ENCODE data around the gene AGPAT4.

DNA sequence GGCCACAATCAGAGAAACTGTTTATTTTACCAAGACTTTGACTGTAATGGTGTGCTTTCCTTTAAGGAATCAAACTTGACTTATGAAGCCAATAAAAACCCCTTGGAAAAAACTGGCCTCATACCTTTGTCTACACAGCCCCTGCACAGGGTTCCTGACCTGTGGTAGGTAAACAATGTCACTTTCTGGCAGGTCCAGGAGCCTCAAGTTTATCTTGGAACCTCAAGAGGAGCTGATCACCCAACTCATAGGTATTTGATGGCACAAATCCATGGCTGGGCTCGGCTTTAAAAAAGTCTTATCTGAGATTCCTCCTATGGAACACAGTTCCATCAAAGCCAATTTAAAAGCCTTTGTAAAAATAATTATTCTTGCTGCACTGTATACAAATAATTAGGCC is 61.0 kb downstream of the AGPAT4 start:
- no peak for TF ChIP-seq POLR2A (IDR thresholded peaks at IDR 0.05)
- TF ChIP-seq, protein P1, sequence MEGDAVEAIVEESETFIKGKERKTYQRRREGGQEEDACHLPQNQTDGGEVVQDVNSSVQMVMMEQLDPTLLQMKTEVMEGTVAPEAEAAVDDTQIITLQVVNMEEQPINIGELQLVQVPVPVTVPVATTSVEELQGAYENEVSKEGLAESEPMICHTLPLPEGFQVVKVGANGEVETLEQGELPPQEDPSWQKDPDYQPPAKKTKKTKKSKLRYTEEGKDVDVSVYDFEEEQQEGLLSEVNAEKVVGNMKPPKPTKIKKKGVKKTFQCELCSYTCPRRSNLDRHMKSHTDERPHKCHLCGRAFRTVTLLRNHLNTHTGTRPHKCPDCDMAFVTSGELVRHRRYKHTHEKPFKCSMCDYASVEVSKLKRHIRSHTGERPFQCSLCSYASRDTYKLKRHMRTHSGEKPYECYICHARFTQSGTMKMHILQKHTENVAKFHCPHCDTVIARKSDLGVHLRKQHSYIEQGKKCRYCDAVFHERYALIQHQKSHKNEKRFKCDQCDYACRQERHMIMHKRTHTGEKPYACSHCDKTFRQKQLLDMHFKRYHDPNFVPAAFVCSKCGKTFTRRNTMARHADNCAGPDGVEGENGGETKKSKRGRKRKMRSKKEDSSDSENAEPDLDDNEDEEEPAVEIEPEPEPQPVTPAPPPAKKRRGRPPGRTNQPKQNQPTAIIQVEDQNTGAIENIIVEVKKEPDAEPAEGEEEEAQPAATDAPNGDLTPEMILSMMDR (IDR thresholded peaks at IDR 0.05), result no peak
